ENCODE results near the gene CCDC110.

CCDC110 gene

DNA sequence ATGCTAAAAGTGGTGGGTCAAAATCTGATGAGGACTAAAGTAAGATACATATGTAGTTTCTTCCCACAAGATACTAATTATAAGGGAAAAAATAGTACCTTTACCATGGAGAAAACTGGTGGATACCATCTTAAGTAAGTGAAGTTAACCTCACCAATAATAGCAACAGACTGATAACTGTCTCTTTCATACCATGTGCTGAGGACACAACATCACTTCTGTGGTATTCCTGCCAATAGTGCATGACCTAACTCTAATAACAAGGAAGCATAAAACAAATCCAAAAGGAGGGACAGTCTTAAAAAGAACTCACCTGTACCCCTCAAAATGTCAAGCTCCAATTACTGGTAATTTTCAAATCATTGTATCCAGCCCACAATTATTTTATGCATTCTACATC is 54.6 kb downstream of the CCDC110 start:
- Histone ChIP-seq H3K36me3 (ENCODE audit: insufficient read depth, low read length) (peaks cover 84% of the 10 kb centered on the region), H3K4me1 (ENCODE audit: insufficient read depth, low read length) (no peaks in the 10 kb centered on the region), H3K27ac (ENCODE audit: low read depth, low read length) (no peak overlapping the region), H3K9me3 (ENCODE audit: insufficient read depth, low read depth, low read length) (no peaks in the 10 kb centered on the region), H3K27me3 (ENCODE audit: insufficient read depth, low read length) (no peaks in the 10 kb centered on the region), H3K4me3 (ENCODE audit: low read length) (no peak overlapping the region), H3K9ac (ENCODE audit: low read depth, low read length) (no peak overlapping the region)

- H3K27me3 ChIP-seq (ENCODE audit: insufficient read depth, low read length), result no peaks in the 10 kb centered on the region
- no peaks in the 10 kb centered on the region for H3K4me1 ChIP-seq (ENCODE audit: insufficient read depth, low read length)
- no peak overlapping the region for H3K4me3 ChIP-seq (ENCODE audit: low read length)
- H3K27ac ChIP-seq (ENCODE audit: low read depth, low read length), result no peak overlapping the region
- no peak overlapping the region for H3K9ac ChIP-seq (ENCODE audit: low read depth, low read length)
- H3K36me3 ChIP-seq (ENCODE audit: insufficient read depth, low read length), result peaks cover 81% of the 10 kb centered on the region
- peaks cover 6% of the 10 kb centered on the region; the same call in 1 of the 2 replicates for H3K9me3 ChIP-seq (ENCODE audit: insufficient read depth, low read depth, low read length)
- WGBS, result 98% methylated on average over 5 of the region's 5 CpGs
These were observed 59.1 kb downstream of the CCDC110 start for GRCh38 chr4:185412412-185412811.

- 100% methylated on average over 3 of the region's 5 CpGs for WGBS
- no peak overlapping the region for H3K27ac ChIP-seq (ENCODE audit: low read depth, low read length)
- no peaks in the 10 kb centered on the region for H3K4me1 ChIP-seq (ENCODE audit: insufficient read depth, low read length)
- H3K9ac ChIP-seq (ENCODE audit: low read depth, low read length), result no peak overlapping the region
- H3K27me3 ChIP-seq (ENCODE audit: insufficient read depth, low read length), result no peaks in the 10 kb centered on the region
- peaks cover 76% of the 10 kb centered on the region for H3K36me3 ChIP-seq (ENCODE audit: insufficient read depth, low read length)
- H3K4me3 ChIP-seq (ENCODE audit: low read length), result no peak overlapping the region
- peaks cover 6% of the 10 kb centered on the region; the same call in 1 of the 2 replicates for H3K9me3 ChIP-seq (ENCODE audit: insufficient read depth, low read depth, low read length)
These were observed 59.7 kb downstream of the CCDC110 start for GRCh38 chr4:185411849-185412248.

DNA sequence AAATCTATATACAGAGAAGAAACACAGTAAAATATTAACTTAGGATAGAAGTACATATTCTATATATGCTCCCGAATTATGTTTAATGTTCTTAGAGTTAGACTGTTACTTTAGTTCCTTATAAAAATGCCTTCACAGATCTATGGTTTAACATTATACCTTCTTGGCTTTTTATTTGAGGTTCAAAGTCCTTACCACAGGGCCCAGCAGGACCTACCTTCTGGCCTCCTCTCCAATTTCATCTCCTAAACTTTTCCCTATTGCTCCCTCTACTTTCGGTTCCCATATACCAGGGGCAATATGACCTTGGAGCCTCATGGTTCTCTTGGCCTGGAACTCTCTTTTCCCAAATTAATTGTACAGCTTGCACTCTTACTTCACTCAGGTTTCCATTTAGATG is 63.1 kb downstream of the CCDC110 start:
- no peak overlapping the region for H3K27ac ChIP-seq (ENCODE audit: low read depth, low read length)
- H3K4me1 ChIP-seq (ENCODE audit: insufficient read depth, low read length), result no peaks in the 10 kb centered on the region
- H3K27me3 ChIP-seq (ENCODE audit: insufficient read depth, low read length), result no peaks in the 10 kb centered on the region
- H3K9me3 ChIP-seq (ENCODE audit: insufficient read depth, low read depth, low read length), result peaks cover 6% of the 10 kb centered on the region; the same call in 1 of the 2 replicates
- H3K9ac ChIP-seq (ENCODE audit: low read depth, low read length), result no peak overlapping the region
- H3K4me3 ChIP-seq (ENCODE audit: low read length), result no peak overlapping the region
- WGBS, result 95% methylated on average over 1 of the region's 2 CpGs
- peaks cover 59% of the 10 kb centered on the region for H3K36me3 ChIP-seq (ENCODE audit: insufficient read depth, low read length)

GRCh38 chr4:185405296-185405999 is 66.1 kb downstream of the CCDC110 start:
- H3K27me3 ChIP-seq (ENCODE audit: insufficient read depth, low read length), result no peaks in the 10 kb centered on the region
- WGBS, result 96% methylated on average over 5 of the region's 6 CpGs
- peaks cover 6% of the 10 kb centered on the region; the same call in 1 of the 2 replicates for H3K9me3 ChIP-seq (ENCODE audit: insufficient read depth, low read depth, low read length)
- no peaks in the 10 kb centered on the region for H3K4me1 ChIP-seq (ENCODE audit: insufficient read depth, low read length)
- H3K36me3 ChIP-seq (ENCODE audit: insufficient read depth, low read length), result peaks cover 65% of the 10 kb centered on the region
- no peak overlapping the region for H3K27ac ChIP-seq (ENCODE audit: low read depth, low read length)
- no peak overlapping the region for H3K4me3 ChIP-seq (ENCODE audit: low read length)
- H3K9ac ChIP-seq (ENCODE audit: low read depth, low read length), result no peak overlapping the region

DNA sequence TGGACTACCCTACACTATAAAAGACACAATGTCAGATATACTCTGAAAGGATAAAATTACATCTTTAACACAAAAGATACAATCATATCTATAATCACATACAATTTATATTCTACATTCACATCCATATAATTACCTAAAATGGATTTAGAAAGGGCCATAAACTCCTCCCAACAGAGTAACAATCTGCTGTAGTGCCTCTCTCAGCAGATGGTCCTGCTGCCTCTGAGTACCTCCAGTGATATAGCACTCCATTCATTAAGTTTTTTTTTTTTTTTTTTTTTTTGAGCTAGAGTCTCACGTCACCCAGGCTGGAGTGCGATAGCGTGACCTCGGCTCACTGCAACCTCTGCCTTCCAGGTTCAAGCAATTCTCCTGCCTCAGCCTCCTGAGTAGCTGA is 67.5 kb downstream of the CCDC110 start:
- Histone ChIP-seq H3K9me3 (ENCODE audit: insufficient read depth, low read depth, low read length) (no peaks in the 10 kb centered on the region), H3K36me3 (ENCODE audit: insufficient read depth, low read length) (peaks cover 70% of the 10 kb centered on the region), H3K4me1 (ENCODE audit: insufficient read depth, low read length) (no peaks in the 10 kb centered on the region), H3K4me3 (ENCODE audit: low read length) (no peak overlapping the region), H3K9ac (ENCODE audit: low read depth, low read length) (no peak overlapping the region), H3K27ac (ENCODE audit: low read depth, low read length) (no peak overlapping the region), H3K27me3 (ENCODE audit: insufficient read depth, low read length) (no peaks in the 10 kb centered on the region)
- 97% methylated on average over 4 of the region's 4 CpGs for WGBS

GRCh38 chr4:185399466-185399865 is 72.1 kb downstream of the CCDC110 start:
- H3K9me3 ChIP-seq (ENCODE audit: insufficient read depth, low read depth, low read length), result no peaks in the 10 kb centered on the region
- no peak overlapping the region for H3K27ac ChIP-seq (ENCODE audit: low read depth, low read length)
- H3K36me3 ChIP-seq (ENCODE audit: insufficient read depth, low read length), result peaks cover 50% of the 10 kb centered on the region
- H3K4me1 ChIP-seq (ENCODE audit: insufficient read depth, low read length), result peaks cover 14% of the 10 kb centered on the region
- peaks cover 8% of the 10 kb centered on the region; the same call in 1 of the 2 replicates for H3K27me3 ChIP-seq (ENCODE audit: insufficient read depth, low read length)
- WGBS, result 97% methylated on average over 7 of the region's 8 CpGs
- H3K4me3 ChIP-seq (ENCODE audit: low read length), result no peak overlapping the region
- H3K9ac ChIP-seq (ENCODE audit: low read depth, low read length), result no peak overlapping the region

GRCh38 chr4:185398618-185399017 is 72.9 kb downstream of the CCDC110 start:
- Histone ChIP-seq H3K9ac (ENCODE audit: low read depth, low read length) (no peak overlapping the region), H3K4me1 (ENCODE audit: insufficient read depth, low read length) (peaks cover 14% of the 10 kb centered on the region), H3K9me3 (ENCODE audit: insufficient read depth, low read depth, low read length) (no peaks in the 10 kb centered on the region), H3K4me3 (ENCODE audit: low read length) (no peak overlapping the region), H3K27ac (ENCODE audit: low read depth, low read length) (no peak overlapping the region), H3K27me3 (ENCODE audit: insufficient read depth, low read length) (peaks cover 8% of the 10 kb centered on the region; the same call in 1 of the 2 replicates), H3K36me3 (ENCODE audit: insufficient read depth, low read length) (peaks cover 50% of the 10 kb centered on the region)
- WGBS, result 85% methylated on average over 2 of the region's 2 CpGs

- peaks cover 14% of the 10 kb centered on the region for H3K4me1 ChIP-seq (ENCODE audit: insufficient read depth, low read length)
- peak within 1 kb of the TSS; percentile 78 for H3K27ac ChIP-seq (ENCODE audit: low read depth, low read length)
- WGBS, result 7% methylated on average over 38 of the region's 38 CpGs
- H3K9ac ChIP-seq (ENCODE audit: low read depth, low read length), result peak within 1 kb of the TSS; percentile 58
- H3K9me3 ChIP-seq (ENCODE audit: insufficient read depth, low read depth, low read length), result no peaks in the 10 kb centered on the region
- peak within 1 kb of the TSS; percentile 57 for H3K4me3 ChIP-seq (ENCODE audit: low read length)
- H3K27me3 ChIP-seq (ENCODE audit: insufficient read depth, low read length), result peaks cover 8% of the 10 kb centered on the region; the same call in 1 of the 2 replicates
- H3K36me3 ChIP-seq (ENCODE audit: insufficient read depth, low read length), result peaks cover 37% of the 10 kb centered on the region
These were observed 74.7 kb downstream of the CCDC110 start, which contains the start of gene ANKRD37 for GRCh38 chr4:185396724-185397385. TSS of gene ANKRD37 (plus strand) at chr4:185396841. CDS start at chr4:185396924, 83 bp downstream.

DNA sequence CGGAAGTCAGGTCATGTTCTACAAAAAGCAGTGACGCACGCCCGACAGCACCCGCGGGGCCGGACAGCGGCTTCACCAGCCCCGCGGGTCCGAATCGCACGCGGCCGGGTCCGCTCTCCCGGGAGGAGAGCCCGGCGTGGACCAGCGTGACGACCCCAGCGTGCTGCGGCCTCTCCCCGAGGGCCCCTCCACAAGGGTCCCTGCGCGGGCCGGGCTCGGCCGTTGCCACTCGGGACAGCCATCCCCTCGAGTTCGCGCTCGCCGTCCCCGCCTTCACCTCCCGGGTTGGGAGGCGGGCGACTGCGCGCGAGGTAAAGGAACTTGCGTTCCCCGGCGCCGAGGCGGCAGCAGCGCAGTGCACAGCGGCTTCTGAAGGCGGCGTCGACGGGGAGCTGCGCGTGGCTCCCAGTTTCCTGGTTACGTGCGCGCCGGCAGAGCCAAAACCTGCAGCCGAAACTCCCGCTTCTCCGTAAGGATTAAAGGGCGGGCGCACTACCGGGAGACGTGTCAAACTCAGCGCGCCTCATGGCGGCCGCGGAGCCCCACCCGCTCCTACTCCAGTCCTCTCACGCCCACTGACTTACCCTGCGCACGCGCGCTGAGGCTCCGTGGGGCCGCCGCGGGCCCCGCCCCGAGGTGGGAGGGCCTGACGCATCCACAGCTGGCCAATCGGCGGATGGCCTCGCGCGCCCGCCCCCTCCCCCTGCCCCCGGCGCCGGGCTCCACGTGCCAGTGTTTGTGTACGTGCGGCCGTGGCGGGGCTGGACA is 75.4 kb downstream of the CCDC110 start:
- Histone ChIP-seq H3K27me3 (ENCODE audit: insufficient read depth, low read length) (peaks cover 8% of the 10 kb centered on the region; the same call in 1 of the 2 replicates), H3K4me1 (ENCODE audit: insufficient read depth, low read length) (peaks cover 14% of the 10 kb centered on the region), H3K9me3 (ENCODE audit: insufficient read depth, low read depth, low read length) (no peaks in the 10 kb centered on the region), H3K4me3 (ENCODE audit: low read length) (peak overlapping the region; percentile 57), H3K27ac (ENCODE audit: low read depth, low read length) (peak overlapping the region; percentile 78; the same call in 1 of the 2 replicates), H3K36me3 (ENCODE audit: insufficient read depth, low read length) (peaks cover 30% of the 10 kb centered on the region), H3K9ac (ENCODE audit: low read depth, low read length) (peak overlapping the region; percentile 58)
- 2% methylated on average over 98 of the region's 98 CpGs for WGBS
